HG03064 (cell line): ENCODE measurements around the gene GAS2.

Source experiments
- ATAC-seq: cut with Tn5 transposase; IDR thresholded peaks from one replicate; pipeline ENCODE4 v1.9.1; 2021; ENCODE audit warnings: low read depth; ENCODE audit not compliant: unreplicated experiment

The GAS2 gene

GRCh38 chr11:22851477-22851876, 185.1 kb downstream of the GAS2 start:
- no peak for ATAC-seq

- no peak for ATAC-seq
Observed at GRCh38 chr11:22859756-22860155, 193.3 kb downstream of the GAS2 start.

GRCh38 chr11:22860241-22860640, 193.8 kb downstream of the GAS2 start, which contains the start of gene CCDC179:
Gene CCDC179 (minus strand): TSS chr11:22860474. CDS start chr11:22860421, 53 bp downstream.
- no peak for ATAC-seq
